Muscle layer of colon (tissue), 2 donors: ENCODE measurements around the gene ACTL6B.

Experiments
- H3K27ac ChIP-seq: one replicate; pipeline ENCODE4 v1.7.0; 2013; ENCODE audit warnings: low read depth, mild to moderate bottlenecking, low read length, moderate library complexity
- H3K27me3 ChIP-seq, 2 donors: one replicate each; pipeline ENCODE4 v1.7.0; 2013; ENCODE audit warnings: low read length in 2 of 2, mild to moderate bottlenecking in 2 of 2; ENCODE audit not compliant: insufficient read depth in 2 of 2, control insufficient read depth in 1 of 2
- H3K36me3 ChIP-seq: one replicate; pipeline ENCODE4 v1.7.0; 2013; ENCODE audit warnings: mild to moderate bottlenecking, low read length; ENCODE audit not compliant: insufficient read depth
- H3K4me1 ChIP-seq: one replicate; pipeline ENCODE4 v1.7.0; 2013; ENCODE audit warnings: mild to moderate bottlenecking, low read length; ENCODE audit not compliant: insufficient read depth
- H3K4me3 ChIP-seq, 2 donors: one replicate each; pipeline ENCODE4 v1.7.0; 2013; ENCODE audit warnings: low read length in 2 of 2, low read depth in 1 of 2, mild to moderate bottlenecking in 1 of 2, moderate library complexity in 1 of 2
- H3K9ac ChIP-seq: one replicate; pipeline ENCODE4 v1.7.0; 2013; ENCODE audit warnings: low read length
- H3K9me3 ChIP-seq: one replicate; pipeline ENCODE4 v1.7.0; 2013; ENCODE audit warnings: mild to moderate bottlenecking, low read length
- donor health status: abdominal sarcoma.
- donor health status: Adenocarcinoma of cecum.

Gene ACTL6B

GRCh38 chr7:100629117-100629716, 27.0 kb downstream of the ACTL6B start:
- Histone ChIP-seq H3K4me1 (peaks cover 12% of the 10 kb centered on the region), H3K9ac (no peak overlapping the region), H3K27ac (no peak overlapping the region), H3K4me3 (no peak overlapping the region), H3K9me3 (no peaks in the 10 kb centered on the region), H3K27me3 (peaks cover 6 to 48% of the 10 kb centered on the region in 2 donors), H3K36me3 (no peaks in the 10 kb centered on the region)

- Histone ChIP-seq H3K27ac (no peak overlapping the region), H3K27me3 (peaks cover 0 to 28% of the 10 kb centered on the region in 2 donors), H3K4me3 (no peak overlapping the region), H3K9me3 (no peaks in the 10 kb centered on the region), H3K4me1 (no peaks in the 10 kb centered on the region), H3K9ac (no peak overlapping the region), H3K36me3 (no peaks in the 10 kb centered on the region)
Observed at GRCh38 chr7:100627238-100627549, 29.1 kb downstream of the ACTL6B start.

- H3K4me3 ChIP-seq, result peak overlapping the region in 1 of 2 donors; percentile 32
- H3K9ac ChIP-seq, result no peak overlapping the region
Observed at GRCh38 chr7:100626530-100627237, 29.6 kb downstream of the ACTL6B start.

GRCh38 chr7:100626055-100626454, 30.2 kb downstream of the ACTL6B start:
- Histone ChIP-seq H3K36me3 (no peaks in the 10 kb centered on the region), H3K9ac (no peak overlapping the region), H3K4me1 (no peaks in the 10 kb centered on the region), H3K4me3 (peak overlapping the region in 1 of 2 donors; percentile 32), H3K27ac (no peak overlapping the region), H3K9me3 (no peaks in the 10 kb centered on the region), H3K27me3 (peaks cover 0 to 21% of the 10 kb centered on the region in 2 donors)

More at GRCh38 chr7:100626530-100627237, 29.6 kb downstream of the ACTL6B start:
- H3K27me3 ChIP-seq, result peaks cover 0 to 23% of the 10 kb centered on the region in 2 donors
- H3K27ac ChIP-seq, result no peak overlapping the region
- no peaks in the 10 kb centered on the region for H3K9me3 ChIP-seq
- H3K36me3 ChIP-seq, result no peaks in the 10 kb centered on the region
- H3K4me1 ChIP-seq, result no peaks in the 10 kb centered on the region

GRCh38 chr7:100623951-100624824, 32.1 kb downstream of the ACTL6B start:
- Histone ChIP-seq H3K4me3 (no peak overlapping the region), H3K27ac (no peak overlapping the region), H3K9me3 (no peaks in the 10 kb centered on the region), H3K9ac (no peak overlapping the region), H3K27me3 (peaks cover 0 to 16% of the 10 kb centered on the region in 2 donors), H3K36me3 (no peaks in the 10 kb centered on the region), H3K4me1 (no peaks in the 10 kb centered on the region)

GRCh38 chr7:100621554-100621953, 34.7 kb downstream of the ACTL6B start:
- Histone ChIP-seq H3K9ac (no peak overlapping the region), H3K36me3 (peaks cover 4% of the 10 kb centered on the region)

GRCh38 chr7:100620804-100621203, 35.4 kb downstream of the ACTL6B start:
- no peak overlapping the region for H3K9ac ChIP-seq
- H3K4me3 ChIP-seq, result no peak overlapping the region
- no peaks in the 10 kb centered on the region for H3K4me1 ChIP-seq
- no peaks in the 10 kb centered on the region for H3K27me3 ChIP-seq
- no peak overlapping the region for H3K27ac ChIP-seq
- peaks cover 5% of the 10 kb centered on the region for H3K36me3 ChIP-seq
- no peaks in the 10 kb centered on the region for H3K9me3 ChIP-seq

More at GRCh38 chr7:100621554-100621953, 34.7 kb downstream of the ACTL6B start:
- Histone ChIP-seq H3K27ac (no peak overlapping the region), H3K9me3 (no peaks in the 10 kb centered on the region), H3K4me1 (no peaks in the 10 kb centered on the region), H3K4me3 (no peak overlapping the region), H3K27me3 (peaks cover 0 to 1% of the 10 kb centered on the region in 2 donors)

- Histone ChIP-seq H3K27me3 (no peaks in the 10 kb centered on the region), H3K27ac (no peak overlapping the region), H3K9ac (no peak overlapping the region), H3K9me3 (no peaks in the 10 kb centered on the region), H3K4me1 (no peaks in the 10 kb centered on the region), H3K36me3 (peaks cover 5% of the 10 kb centered on the region), H3K4me3 (no peak overlapping the region)
Observed at GRCh38 chr7:100620239-100620638, 36.0 kb downstream of the ACTL6B start.

- peaks cover 5% of the 10 kb centered on the region for H3K36me3 ChIP-seq
- no peaks in the 10 kb centered on the region for H3K9me3 ChIP-seq
- no peak overlapping the region for H3K9ac ChIP-seq
- no peaks in the 10 kb centered on the region for H3K27me3 ChIP-seq
- H3K4me3 ChIP-seq, result no peak overlapping the region
- H3K4me1 ChIP-seq, result peaks cover 10% of the 10 kb centered on the region
- H3K27ac ChIP-seq, result no peak overlapping the region
Observed at GRCh38 chr7:100614308-100614861, 41.9 kb downstream of the ACTL6B start.

- H3K27me3 ChIP-seq, result no peaks in the 10 kb centered on the region
- H3K4me3 ChIP-seq, result peak overlapping the region; percentile 73 to 77
- H3K36me3 ChIP-seq, result peaks cover 5% of the 10 kb centered on the region
- peaks cover 10% of the 10 kb centered on the region for H3K4me1 ChIP-seq
- no peaks in the 10 kb centered on the region for H3K9me3 ChIP-seq
- peak overlapping the region; percentile 74 for H3K9ac ChIP-seq
- H3K27ac ChIP-seq, result no peak overlapping the region
Observed at GRCh38 chr7:100613412-100614175, 42.7 kb downstream of the ACTL6B start.
